ENCODE results near the gene PLCG2.
"Not testable (repeated sequence)": the region's sequence is repeated elsewhere in the genome, so short reads cannot be mapped to it uniquely, and the experiment has no call there.

Gene PLCG2

DNA sequence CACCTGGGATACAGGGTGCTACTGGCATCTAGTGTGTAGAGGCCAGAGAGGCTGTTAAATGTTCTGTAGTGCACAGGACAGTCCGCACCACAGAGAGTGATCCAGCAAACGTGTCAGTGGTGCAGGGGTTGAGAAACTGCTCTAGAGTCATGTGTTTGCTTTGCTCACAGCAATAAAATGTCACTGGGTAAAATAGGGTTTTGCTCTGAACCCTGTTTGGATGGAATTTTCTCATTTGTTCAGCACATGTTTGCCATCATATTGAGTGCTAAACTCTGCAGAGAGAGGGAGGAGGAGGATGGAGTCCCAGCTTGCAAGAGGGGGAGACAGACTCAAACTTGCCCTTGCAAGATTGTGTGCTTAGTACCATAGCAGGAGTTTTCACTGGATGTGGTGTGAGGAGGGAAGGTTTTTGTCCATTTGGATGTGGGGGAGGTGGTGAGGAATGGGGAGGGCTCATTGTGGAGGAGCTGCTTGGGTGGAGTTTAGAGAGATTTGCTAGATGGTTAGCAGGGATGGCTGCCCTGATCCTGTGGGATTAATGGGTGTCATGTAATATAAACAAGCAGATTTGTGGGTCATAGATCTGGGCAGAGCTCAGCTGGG lies 11.8 kb downstream of the PLCG2 start:
- DNase-seq, result no peak

DNA sequence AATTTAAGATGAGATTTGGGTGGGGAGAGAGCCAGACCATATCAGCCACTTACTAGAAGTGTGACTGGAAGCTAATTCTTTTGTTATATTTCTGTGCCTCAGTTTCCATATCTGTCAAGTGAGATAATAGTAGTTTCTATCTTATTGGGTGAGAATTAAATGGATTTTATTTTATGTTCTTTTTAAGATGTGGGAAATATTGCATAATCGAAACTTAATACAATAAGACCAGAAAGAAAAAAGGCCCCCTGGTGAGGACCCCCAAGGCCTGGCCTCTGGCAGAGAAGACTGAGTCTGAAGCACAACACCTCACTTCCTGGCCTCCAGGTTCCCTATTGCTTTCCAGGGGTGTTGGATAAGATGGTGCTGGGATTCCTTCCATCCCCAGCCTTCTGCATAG lies 13.7 kb downstream of the PLCG2 start:
- no peak for DNase-seq

DNA sequence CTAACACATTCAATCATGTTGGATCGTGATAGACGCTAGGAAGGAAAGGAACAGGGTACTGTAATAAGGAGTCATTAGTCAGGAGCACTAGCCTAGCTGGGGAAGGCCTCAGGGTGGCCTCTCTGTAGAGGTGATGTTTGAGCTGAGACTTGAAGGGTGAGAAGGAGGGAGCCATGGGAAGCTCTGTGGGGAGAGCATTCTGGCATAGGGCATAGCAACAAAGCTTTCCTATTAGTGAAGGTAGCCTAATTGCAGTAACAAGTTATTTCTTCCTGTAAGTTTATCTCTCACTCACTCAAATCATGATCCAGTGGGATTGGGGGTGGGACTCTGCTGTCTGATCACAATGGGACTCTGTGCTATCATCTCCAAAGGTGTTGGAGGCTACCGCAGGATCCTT lies 16.1 kb downstream of the PLCG2 start:
- DNase-seq, result no peak

DNA sequence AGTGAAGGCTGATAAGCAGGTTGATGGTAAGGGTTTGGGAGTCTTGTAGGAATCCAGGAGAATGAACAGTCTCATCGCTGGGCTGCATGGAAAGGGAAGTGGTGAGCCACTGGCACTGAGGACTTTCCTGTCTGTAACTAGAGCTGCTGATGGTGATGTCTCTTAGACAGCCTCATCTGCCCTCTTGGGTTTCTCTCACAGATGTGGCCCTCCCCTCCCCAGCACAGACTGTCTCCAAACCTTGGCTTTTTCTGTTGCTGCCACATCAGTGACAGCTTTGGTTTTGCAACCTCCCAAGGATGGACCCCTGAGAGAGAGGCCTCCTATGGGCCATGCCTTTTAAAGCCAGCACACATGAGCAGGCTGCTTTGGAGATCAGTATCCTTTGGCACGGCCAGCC lies 16.9 kb downstream of the PLCG2 start:
- DNase-seq, result no peak

DNA sequence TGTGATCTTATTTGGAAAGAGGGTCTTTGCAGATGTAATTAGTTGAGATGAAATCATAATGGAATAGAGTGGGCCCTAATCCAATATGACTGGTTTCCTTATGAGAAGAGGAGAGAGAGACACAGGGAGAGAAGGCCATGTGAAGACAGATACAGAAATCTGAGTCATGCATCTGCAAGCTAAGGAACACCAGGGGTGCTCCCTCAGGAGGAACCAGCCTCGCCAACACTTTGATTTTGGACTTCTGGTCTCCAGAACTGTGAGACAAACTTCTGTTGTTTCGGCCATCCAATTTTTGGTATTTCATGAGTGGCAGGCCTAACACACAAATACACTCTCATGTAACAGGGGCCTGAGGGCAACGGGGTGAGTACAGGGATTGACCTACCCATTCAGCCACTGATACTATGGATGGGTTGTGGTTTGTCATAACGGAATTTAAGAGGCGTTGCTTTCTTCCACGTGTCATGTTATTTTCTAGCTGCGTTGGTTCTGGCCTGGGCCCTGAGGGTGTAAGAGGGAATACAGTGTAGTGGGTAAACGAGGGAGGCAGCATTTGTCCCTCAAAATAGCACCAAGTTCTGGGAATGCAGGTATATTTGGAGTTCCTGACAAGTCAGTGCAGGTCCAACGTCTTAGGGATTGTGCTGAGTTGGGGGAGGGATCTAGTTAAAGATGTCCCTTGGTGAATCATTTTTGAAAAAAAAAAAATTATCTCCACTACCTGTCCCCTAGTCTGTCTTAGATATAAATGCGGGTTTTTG lies 17.7 kb downstream of the PLCG2 start:
- DNase-seq, result no peak

DNA sequence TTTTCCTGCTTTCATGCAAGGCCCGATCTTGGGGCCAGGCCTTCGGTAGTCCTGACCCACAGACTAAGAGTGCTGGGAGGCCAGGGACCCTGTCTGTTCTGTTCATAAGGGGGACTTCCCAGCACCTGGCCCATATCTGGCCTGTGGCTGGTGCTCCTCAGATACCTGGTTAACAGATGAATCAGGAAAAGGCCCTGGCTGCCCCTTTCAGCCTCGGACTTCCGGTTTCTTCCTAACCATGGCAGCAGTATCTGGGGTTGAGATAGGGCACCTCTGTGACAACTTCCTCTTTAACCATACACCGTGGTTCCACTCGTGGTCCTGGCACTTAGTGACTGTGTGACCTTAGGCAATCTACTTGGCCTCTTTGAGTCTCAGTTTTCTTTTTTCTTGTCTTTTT lies 18.4 kb downstream of the PLCG2 start:
- no peak for DNase-seq

- no peak for DNase-seq
Measured at GRCh38 chr16:81798311-81799137, 19.4 kb downstream of the PLCG2 start.

DNA sequence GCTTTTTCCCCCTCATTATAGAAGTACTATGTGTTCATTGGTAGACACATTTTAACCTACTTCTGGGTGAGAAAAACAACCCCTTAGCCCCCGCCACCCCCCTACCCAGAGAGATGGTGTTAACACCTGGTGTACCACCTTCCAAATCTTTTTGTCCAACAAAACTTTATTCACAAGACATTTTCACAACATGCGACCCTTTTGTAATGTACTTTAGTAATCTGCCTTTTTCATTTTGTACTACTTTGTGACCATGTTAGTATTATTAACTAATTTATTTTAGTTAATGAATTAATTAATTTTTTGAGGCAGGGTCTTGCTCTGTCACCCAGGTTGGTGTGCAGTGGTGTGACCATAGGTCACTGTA lies 20.0 kb downstream of the PLCG2 start:
- DNase-seq, result no peak

- not testable (repeated sequence) for DNase-seq
Measured at GRCh38 chr16:81801724-81802123, 22.6 kb downstream of the PLCG2 start.

DNA sequence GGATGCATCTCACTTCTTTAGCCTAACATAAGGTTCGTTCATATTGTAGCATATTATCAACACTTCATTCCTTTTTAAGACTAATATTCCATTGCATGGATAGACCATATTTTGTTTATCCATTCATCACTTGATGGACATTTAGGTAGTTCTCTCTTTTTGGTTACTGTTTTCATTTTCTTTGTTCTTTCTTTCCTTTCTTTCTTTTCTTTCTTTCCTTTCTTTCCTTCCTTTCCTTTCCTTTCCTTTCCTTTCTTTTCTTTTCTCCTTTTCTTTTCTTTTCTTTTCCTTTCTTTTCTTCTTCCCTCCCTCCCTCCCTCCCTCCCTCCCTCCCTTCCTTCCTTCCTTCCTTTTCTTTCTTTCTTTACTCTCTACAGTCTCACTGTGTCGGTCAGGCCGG lies 24.2 kb downstream of the PLCG2 start:
- no peak for DNase-seq

DNA sequence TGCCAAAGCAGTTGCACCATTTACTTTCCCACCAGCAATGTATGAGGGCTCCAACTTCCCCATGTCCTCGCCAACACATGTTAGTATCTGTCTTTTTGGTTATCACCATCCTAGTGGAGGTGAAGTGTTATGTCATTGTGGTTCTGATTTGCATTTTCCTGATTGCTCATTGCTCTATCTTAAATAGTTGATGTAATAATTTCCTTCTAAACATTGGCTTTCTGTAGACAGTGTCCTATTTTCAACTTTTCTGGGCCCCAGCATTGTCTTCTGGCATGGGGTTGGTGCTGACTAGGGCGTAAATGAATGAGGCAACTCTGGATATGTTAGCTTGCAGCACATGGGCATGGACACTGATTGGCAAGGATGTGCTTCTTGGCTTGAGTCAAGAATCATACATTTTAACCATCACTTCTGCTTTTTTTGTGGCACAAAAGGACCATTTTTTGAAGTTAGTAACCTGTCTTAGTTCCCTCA lies 25.1 kb downstream of the PLCG2 start:
- no peak for DNase-seq

DNA sequence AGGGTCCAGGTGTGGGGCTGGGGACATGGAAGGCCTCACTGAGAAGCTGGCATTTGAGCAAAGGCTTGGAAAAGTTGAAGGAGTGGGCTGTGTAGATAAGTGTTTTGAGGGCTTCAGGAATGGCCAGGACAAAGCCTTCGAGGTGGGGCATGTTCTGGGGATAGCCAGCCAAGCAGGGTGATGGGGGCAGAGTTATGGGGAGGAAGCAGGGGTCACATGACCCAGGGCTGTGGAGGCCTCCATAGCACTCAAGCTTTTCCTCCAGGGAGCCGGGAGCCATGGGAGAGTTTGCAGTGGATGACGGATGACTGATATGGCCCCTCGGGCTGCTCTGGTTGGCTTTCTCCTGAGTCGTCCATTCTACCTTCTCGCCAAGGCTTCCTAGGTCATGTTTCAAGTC lies 27.6 kb downstream of the PLCG2 start:
- no peak for DNase-seq

DNA sequence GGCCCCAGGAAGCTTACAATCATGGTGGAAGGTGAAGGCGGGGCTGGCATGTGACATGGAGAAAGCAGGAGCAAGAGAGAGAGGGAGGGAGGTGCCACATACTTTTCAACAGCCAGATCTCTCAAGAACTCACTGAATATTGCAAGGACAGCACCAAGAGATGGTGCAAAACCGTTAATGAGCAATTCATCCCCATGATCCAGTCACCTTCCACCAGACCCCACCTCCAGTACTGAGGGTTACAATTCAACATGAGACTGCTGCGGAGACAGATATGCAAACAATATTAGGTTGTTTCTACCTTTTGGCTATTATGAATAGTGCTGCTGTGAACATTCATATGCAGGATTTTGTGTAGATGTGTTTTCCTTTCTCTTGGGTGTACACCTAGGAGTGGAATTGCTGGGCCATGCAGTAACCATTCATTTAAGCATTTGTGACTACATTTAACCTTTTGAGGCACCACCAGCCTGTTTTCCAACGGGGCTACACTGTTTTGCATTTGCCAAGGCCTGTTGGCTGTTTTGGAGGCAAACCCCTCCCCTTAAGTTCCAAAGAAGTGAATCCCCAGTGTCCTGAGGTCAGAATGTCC lies 28.8 kb downstream of the PLCG2 start:
- no peak for DNase-seq

- DNase-seq, result no peak
Measured at GRCh38 chr16:81808933-81809480, 29.9 kb downstream of the PLCG2 start.

DNA sequence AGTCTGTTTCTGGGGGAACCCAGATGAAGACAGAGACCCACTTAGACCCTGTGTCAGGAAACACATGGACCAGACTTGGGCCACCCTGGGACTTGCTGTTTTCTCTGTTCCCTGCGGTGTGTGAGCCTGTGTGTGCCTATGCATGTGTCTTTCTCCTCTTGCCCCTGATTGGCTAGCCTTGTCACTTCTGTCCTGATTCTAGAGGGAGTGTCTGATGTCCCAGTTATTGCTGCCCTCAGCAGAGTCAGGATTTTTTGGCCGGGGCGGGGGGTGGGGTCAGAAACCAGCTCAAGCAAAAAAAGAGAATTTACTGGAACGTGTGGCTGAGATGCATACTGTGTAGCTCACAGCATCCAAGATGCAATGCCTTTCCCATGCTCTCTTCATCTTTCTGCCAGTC lies 30.5 kb downstream of the PLCG2 start:
- no peak for DNase-seq

DNA sequence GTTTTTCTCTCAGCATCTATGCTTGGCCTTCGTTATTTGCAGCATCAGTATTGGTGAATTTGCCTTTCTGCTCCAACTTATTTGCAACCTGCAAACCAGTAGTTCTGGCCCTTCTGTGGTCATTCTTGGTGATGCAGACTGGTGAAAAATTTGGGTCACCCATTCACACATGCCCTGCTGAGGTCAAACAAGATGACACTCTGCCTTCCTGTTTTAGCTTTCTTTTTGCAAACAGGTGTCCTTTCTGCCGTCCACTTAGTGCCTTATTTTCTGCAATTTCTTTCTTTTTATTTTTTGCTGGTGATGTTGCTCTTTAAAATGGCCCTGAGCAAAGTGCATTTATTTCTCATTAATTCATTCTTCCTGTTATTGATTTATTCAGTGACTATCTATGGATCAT lies 31.3 kb downstream of the PLCG2 start:
- no peak for DNase-seq

DNA sequence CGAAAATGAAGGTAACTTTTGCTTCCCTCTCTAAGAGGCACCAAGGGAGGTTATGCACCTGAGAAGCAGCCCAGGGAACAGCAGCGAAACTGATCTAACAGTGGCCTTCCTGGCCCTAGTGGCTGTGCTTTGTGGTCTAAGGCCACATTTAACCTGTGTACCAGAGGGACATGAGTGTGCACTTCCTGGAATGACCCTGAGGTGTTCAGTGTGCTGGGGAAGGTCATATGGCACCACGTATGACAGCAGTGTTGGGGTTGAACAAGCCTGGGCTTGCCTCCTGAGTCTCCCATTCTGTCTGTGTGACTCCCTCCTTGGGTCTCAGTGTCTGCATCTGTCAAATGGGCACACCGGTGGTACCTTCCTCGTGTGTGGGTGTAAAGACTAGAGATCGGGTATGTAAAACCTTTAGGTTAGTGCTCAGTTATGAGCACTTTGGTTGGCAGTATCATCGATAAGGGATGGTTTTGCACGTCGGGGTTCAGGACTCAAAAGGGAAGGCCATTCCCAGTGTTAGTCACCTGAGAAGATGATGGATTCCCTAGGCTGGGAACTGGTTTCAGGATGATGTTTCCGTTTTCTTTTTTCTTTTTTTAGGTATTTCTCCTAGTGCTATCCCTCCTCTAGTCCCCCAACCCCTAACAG lies 31.9 kb downstream of the PLCG2 start:
- no peak for DNase-seq

GRCh38 chr16:81813648-81814047 lies 34.6 kb downstream of the PLCG2 start:
- no peak for DNase-seq

- DNase-seq, result no peak
Measured at GRCh38 chr16:81814751-81815428, 35.8 kb downstream of the PLCG2 start.

DNA sequence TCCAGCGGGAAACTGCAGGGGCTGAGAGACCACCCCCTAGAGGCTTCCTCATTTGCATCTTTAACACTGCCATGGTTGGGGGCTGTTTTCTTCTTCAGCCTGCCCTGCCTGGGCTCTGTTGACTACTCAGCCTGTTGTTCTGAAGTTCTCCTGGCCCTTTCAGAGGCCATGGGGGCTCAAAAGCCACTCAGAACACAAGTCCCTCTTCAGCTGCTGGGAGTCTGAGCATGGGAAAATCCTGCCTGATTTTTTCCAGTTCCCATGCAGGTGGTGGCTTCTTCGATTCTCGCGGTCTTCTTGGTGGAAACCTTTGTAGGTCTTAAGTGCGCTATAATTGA lies 36.3 kb downstream of the PLCG2 start:
- DNase-seq, result no peak

DNA sequence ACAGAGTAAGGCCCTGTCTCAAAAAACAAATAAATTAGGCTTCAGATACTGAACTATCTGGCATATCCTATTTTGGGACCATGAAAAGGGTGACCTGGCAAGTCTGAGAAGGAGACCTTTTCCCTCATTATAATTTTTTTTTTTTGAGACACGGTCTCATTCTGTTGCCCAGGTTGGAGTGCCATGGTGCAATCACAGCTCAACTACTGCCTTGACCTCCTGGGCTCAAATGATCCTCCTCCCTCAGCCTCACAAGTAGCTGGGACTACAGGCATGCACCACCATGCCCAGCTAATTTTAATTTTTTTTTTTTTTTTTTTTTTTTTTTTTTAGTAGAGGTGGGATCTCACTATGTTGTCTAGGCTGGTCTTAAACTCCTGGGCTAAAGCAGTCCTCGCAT lies 37.3 kb downstream of the PLCG2 start:
- DNase-seq, result no peak

- no peak for DNase-seq
Measured at GRCh38 chr16:81816793-81817210, 37.7 kb downstream of the PLCG2 start.

All from eye (tissue), 1 donor.